ENCODE results near the gene TFR2.

DNA sequence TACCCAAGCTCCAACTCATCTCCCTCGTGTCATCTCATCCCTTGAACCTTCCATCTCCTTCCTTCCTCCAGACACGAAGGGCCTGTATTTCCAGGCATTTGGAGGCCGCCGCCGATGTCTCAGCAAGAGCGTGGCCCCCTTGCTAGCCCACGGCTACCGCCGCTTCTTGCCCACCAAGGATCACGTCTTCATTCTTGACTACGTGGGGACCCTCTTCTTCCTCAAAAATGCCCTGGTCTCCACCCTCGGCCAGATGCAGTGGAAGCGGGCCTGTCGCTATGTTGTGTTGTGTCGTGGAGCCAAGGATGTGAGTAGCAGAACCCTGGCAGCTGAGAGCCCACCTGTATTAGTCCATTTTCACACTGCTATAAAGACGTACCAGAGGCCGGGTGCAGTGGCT lies 49.8 kb downstream of the TFR2 start:
- TF ChIP-seq, protein P1, sequence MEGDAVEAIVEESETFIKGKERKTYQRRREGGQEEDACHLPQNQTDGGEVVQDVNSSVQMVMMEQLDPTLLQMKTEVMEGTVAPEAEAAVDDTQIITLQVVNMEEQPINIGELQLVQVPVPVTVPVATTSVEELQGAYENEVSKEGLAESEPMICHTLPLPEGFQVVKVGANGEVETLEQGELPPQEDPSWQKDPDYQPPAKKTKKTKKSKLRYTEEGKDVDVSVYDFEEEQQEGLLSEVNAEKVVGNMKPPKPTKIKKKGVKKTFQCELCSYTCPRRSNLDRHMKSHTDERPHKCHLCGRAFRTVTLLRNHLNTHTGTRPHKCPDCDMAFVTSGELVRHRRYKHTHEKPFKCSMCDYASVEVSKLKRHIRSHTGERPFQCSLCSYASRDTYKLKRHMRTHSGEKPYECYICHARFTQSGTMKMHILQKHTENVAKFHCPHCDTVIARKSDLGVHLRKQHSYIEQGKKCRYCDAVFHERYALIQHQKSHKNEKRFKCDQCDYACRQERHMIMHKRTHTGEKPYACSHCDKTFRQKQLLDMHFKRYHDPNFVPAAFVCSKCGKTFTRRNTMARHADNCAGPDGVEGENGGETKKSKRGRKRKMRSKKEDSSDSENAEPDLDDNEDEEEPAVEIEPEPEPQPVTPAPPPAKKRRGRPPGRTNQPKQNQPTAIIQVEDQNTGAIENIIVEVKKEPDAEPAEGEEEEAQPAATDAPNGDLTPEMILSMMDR (IDR thresholded peaks at IDR 0.05) = no peak
- TF ChIP-seq POLR2A (IDR thresholded peaks at IDR 0.05) = no peak
